H9 (cell line): ENCODE measurements around the gene FAM13C. TPM values are rescaled to one million over a fixed set of nuclear protein-coding genes. Genes with fewer than 3 reads are reported as not detected.

ENCODE experiments used
- DNase-seq: peaks from one replicate; pipeline ENCODE4 v3.0.0-alpha.2; 2017
- H2AFZ ChIP-seq: one replicate; pipeline ENCODE4 v1.6.1; 2013; ENCODE audit warnings: mild to moderate bottlenecking, low read length, control low read depth, moderate library complexity
- H2AK5ac ChIP-seq: 2 replicates; pipeline ENCODE4 v1.6.1; 2013; ENCODE audit warnings: low read length, control low read depth, mixed read lengths; ENCODE audit not compliant: insufficient read length
- H2BK120ac ChIP-seq: one replicate; pipeline ENCODE4 v1.6.1; 2013; ENCODE audit warnings: low read depth, mild to moderate bottlenecking, low read length, control low read depth, inconsistent platforms; ENCODE audit not compliant: poor library complexity, severe bottlenecking
- H2BK12ac ChIP-seq: 2 replicates; pipeline ENCODE4 v1.6.1; 2013; ENCODE audit warnings: low read length, control low read depth, mixed read lengths, low read depth; ENCODE audit not compliant: insufficient read length
- H2BK15ac ChIP-seq: 2 replicates; pipeline ENCODE4 v1.6.1; 2013; ENCODE audit warnings: low read depth, low read length, control low read depth
- H2BK20ac ChIP-seq: one replicate; pipeline ENCODE4 v1.6.1; 2013; ENCODE audit warnings: low read depth, mild to moderate bottlenecking, low read length, control low read depth, inconsistent platforms; ENCODE audit not compliant: poor library complexity, severe bottlenecking
- H2BK5ac ChIP-seq: 2 replicates; pipeline ENCODE4 v1.6.1; 2013; ENCODE audit warnings: low read length, control low read depth, mixed read lengths; ENCODE audit not compliant: insufficient read length
- H3K14ac ChIP-seq: 2 replicates; pipeline ENCODE4 v1.6.1; 2013; ENCODE audit warnings: low read length, control low read depth; ENCODE audit not compliant: insufficient read depth
- H3K18ac ChIP-seq: 2 replicates; pipeline ENCODE4 v1.6.1; 2013; ENCODE audit warnings: low read depth, mild to moderate bottlenecking, mixed read lengths, low read length, control low read depth; ENCODE audit not compliant: insufficient read length
- H3K23ac ChIP-seq: 2 replicates; pipeline ENCODE4 v1.6.1; 2013; ENCODE audit warnings: low read length, control low read depth, mixed read lengths, low read depth; ENCODE audit not compliant: insufficient read length
- H3K23me2 ChIP-seq: 2 replicates; pipeline ENCODE4 v1.6.1; 2013; ENCODE audit warnings: low read depth, mild to moderate bottlenecking, mixed read lengths, low read length, control low read depth; ENCODE audit not compliant: insufficient read length, poor library complexity, severe bottlenecking
- H3K27ac ChIP-seq: 2 replicates; pipeline ENCODE4 v1.5.1; 2013; ENCODE audit warnings: low read length, control low read depth, mixed read lengths, low read depth; ENCODE audit not compliant: insufficient read length
- H3K27me3 ChIP-seq: 2 replicates; pipeline ENCODE4 v1.6.1; 2013; ENCODE audit warnings: low read length, control low read depth, inconsistent platforms; ENCODE audit not compliant: insufficient read depth
- H3K4ac ChIP-seq: 2 replicates; pipeline ENCODE4 v1.6.1; 2013; ENCODE audit warnings: low read depth, mild to moderate bottlenecking, control low read depth, inconsistent platforms, low read length, moderate library complexity
- H3K4me1 ChIP-seq: 2 replicates; pipeline ENCODE4 v1.6.1; 2013; ENCODE audit warnings: low read length, control low read depth, inconsistent platforms; ENCODE audit not compliant: insufficient read depth
- H3K4me2 ChIP-seq: 2 replicates; pipeline ENCODE4 v1.6.1; 2013; ENCODE audit warnings: low read length, control low read depth, mixed read lengths; ENCODE audit not compliant: insufficient read length, insufficient read depth
- H3K56ac ChIP-seq: 2 replicates; pipeline ENCODE4 v1.6.1; 2013; ENCODE audit warnings: low read depth, mild to moderate bottlenecking, mixed read lengths, low read length, control low read depth; ENCODE audit not compliant: insufficient read length
- H3K79me1 ChIP-seq: 2 replicates; pipeline ENCODE4 v1.6.1; 2013; ENCODE audit warnings: low read depth, mild to moderate bottlenecking, moderate library complexity, low read length, control low read depth, inconsistent platforms; ENCODE audit not compliant: insufficient read depth, poor library complexity, severe bottlenecking
- H3K79me2 ChIP-seq: 2 replicates; pipeline ENCODE4 v1.6.1; 2013; ENCODE audit warnings: low read length, control low read depth, inconsistent platforms; ENCODE audit not compliant: insufficient read depth
- H3K9ac ChIP-seq: 2 replicates; pipeline ENCODE4 v1.6.1; 2013; ENCODE audit warnings: low read length, control low read depth, mixed read lengths; ENCODE audit not compliant: insufficient read length; ENCODE audit errors: extremely low read depth
- H3K9me3 ChIP-seq: one replicate; pipeline ENCODE4 v1.6.1; 2013; ENCODE audit warnings: low read depth, low read length, inconsistent platforms; ENCODE audit not compliant: control insufficient read depth
- H3T11ph ChIP-seq: one replicate; pipeline ENCODE4 v1.6.1; 2013; ENCODE audit warnings: mild to moderate bottlenecking, low read length, control low read depth, inconsistent platforms
- H4K20me1 ChIP-seq: one replicate; pipeline ENCODE4 v1.6.1; 2013; ENCODE audit not compliant: control insufficient read depth, insufficient read length, insufficient read depth
- H4K5ac ChIP-seq: 2 replicates; pipeline ENCODE4 v1.6.1; 2013; ENCODE audit warnings: low read depth, mild to moderate bottlenecking, mixed read lengths, low read length, control low read depth; ENCODE audit not compliant: insufficient read length
- H4K8ac ChIP-seq: replicated peaks from 2 replicates; pipeline ENCODE4 v1.6.1; 2013; ENCODE audit warnings: low read length, control low read depth, mixed read lengths, low read depth; ENCODE audit not compliant: insufficient read length
- H4K91ac ChIP-seq: 2 replicates; pipeline ENCODE4 v1.6.1; 2013; ENCODE audit warnings: low read depth, mild to moderate bottlenecking, moderate library complexity, mixed read lengths, low read length, control low read depth; ENCODE audit not compliant: insufficient read length
- H3K27ac Mint-ChIP-seq, 3 experiments: 2 replicates in 2 of 3; 3 replicates in 1 of 3; pipeline ENCODE4 v1.8.0; 2020 to 2021; ENCODE audit warnings: mixed read lengths in 3 of 3, mild to moderate bottlenecking in 1 of 3, moderate library complexity in 1 of 3
- H3K27me3 Mint-ChIP-seq: 2 replicates; pipeline ENCODE4 v1.8.0; 2021; ENCODE audit warnings: low read depth, mild to moderate bottlenecking, moderate library complexity, mixed read lengths
- H3K36me3 Mint-ChIP-seq, 3 experiments: 2 replicates in 2 of 3; 3 replicates in 1 of 3; pipeline ENCODE4 v1.8.0; 2020 to 2021; ENCODE audit warnings: low read depth in 3 of 3, mixed read lengths in 3 of 3; ENCODE audit not compliant: insufficient read depth in 1 of 3
- H3K4me1 Mint-ChIP-seq, 2 experiments: 2 replicates each; pipeline ENCODE4 v1.8.0; 2020; ENCODE audit warnings: mixed read lengths in 2 of 2
- H3K4me3 Mint-ChIP-seq, 2 experiments: 2 replicates in 1 of 2; 3 replicates in 1 of 2; pipeline ENCODE4 v1.8.0; 2020 to 2021; ENCODE audit warnings: mild to moderate bottlenecking in 2 of 2, mixed read lengths in 2 of 2, moderate library complexity in 1 of 2
- H3K9me3 Mint-ChIP-seq, 2 experiments: 2 replicates in 1 of 2; 3 replicates in 1 of 2; pipeline ENCODE4 v1.8.0; 2020; ENCODE audit warnings: mild to moderate bottlenecking in 2 of 2, mixed read lengths in 2 of 2, moderate library complexity in 1 of 2
- WGBS: extraction: QIAGEN DNeasy Blood & Tissue Kit; methylation state at CpG from one replicate; pipeline ENCODE4 v1.1.7; 2013; ENCODE audit warnings: missing lambda C conversion rate, low lambda C conversion rate, mixed read lengths; ENCODE audit not compliant: insufficient read length; ENCODE audit errors: extremely low coverage; 5-methylcytosine and 5-hydroxymethylcytosine counted together
- total RNA-seq: library from RNA; stranded (reverse); gene quantifications from 2 replicates; pipeline ENCODE4 v1.2.1, GENCODE V29; 2021
- TF ChIP-seq, protein P1 (sequence below): fragments of 200-600 bp; sonication (generic); conservative IDR thresholded peaks from 3 replicates; pipeline ENCODE4 v1.8.0; 2021; ENCODE audit warnings: antibody characterized with exemption, mild to moderate bottlenecking

The FAM13C gene
- total RNA-seq, 1 experiment from 2014 or later: 0.31 TPM

DNA sequence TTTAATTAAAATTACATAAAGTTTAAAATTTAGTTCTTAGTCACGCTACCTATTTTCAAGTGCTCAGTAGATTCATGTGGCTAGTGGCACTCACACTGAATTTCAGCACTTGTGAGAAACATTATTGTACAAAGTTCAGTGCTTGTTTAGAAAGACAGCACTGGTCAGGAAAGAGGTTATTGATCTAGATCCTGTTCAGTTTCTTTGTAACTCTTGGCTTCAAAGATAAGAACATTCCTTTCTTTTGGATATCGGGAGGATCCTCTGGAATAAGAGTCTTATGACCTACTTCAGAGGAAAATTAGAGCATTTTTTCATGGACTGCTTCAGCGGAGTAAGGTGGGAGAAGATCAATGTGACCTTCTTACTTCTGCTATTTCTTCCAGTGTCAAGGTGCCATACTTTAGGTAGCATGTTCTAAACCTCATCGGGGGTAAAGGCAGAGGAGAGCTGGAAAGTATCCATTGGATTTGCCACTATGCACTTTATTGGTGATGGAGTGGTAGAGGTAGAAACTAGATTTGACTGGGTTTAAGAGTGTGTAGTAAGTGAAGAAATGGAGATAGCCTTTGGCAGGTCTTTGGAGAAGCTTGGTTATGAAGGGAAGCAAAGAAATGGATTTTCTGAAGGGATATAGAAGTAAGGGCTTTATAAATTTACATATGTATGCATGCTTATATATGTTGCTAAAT, 146.0 kb downstream of the FAM13C start:
- Histone ChIP-seq H3K9ac (no peak overlapping the region), H3K4ac (no peak overlapping the region), H2AFZ (no peak overlapping the region), H3K18ac (no peak overlapping the region), H4K20me1 (no peaks in the 10 kb centered on the region), H3K9me3 (no peaks in the 10 kb centered on the region), H3K23ac (no peak overlapping the region), H3K27ac (no peak overlapping the region), H3K27me3 (no peaks in the 10 kb centered on the region), H3K14ac (no peak overlapping the region), H3K23me2 (no peaks in the 10 kb centered on the region), H3K4me1 (no peaks in the 10 kb centered on the region), H2BK5ac (no peak overlapping the region), H3K79me2 (no peaks in the 10 kb centered on the region), H2BK120ac (no peak overlapping the region), H3K4me2 (no peak overlapping the region), H4K8ac (no peak overlapping the region), H2BK15ac (no peak overlapping the region), H3K79me1 (no peaks in the 10 kb centered on the region), H3K56ac (no peak overlapping the region), H2AK5ac (no peak overlapping the region), H2BK20ac (no peak overlapping the region), H3T11ph (no peak overlapping the region), H2BK12ac (no peak overlapping the region), H4K91ac (no peak overlapping the region), H4K5ac (no peak overlapping the region)
- Mint-ChIP-seq H3K4me3 (no peak overlapping the region), H3K4me1 (peaks cover 10 to 11% of the 10 kb centered on the region in 2 experiments), H3K27me3 (no peaks in the 10 kb centered on the region; the same call in 1 of the 2 replicates), H3K36me3 (no peaks in the 10 kb centered on the region), H3K9me3 (no peaks in the 10 kb centered on the region), H3K27ac (no peak overlapping the region)
- no CpG with 5 or more reads among the region's 4 CpGs for WGBS
- TF ChIP-seq, protein P1, sequence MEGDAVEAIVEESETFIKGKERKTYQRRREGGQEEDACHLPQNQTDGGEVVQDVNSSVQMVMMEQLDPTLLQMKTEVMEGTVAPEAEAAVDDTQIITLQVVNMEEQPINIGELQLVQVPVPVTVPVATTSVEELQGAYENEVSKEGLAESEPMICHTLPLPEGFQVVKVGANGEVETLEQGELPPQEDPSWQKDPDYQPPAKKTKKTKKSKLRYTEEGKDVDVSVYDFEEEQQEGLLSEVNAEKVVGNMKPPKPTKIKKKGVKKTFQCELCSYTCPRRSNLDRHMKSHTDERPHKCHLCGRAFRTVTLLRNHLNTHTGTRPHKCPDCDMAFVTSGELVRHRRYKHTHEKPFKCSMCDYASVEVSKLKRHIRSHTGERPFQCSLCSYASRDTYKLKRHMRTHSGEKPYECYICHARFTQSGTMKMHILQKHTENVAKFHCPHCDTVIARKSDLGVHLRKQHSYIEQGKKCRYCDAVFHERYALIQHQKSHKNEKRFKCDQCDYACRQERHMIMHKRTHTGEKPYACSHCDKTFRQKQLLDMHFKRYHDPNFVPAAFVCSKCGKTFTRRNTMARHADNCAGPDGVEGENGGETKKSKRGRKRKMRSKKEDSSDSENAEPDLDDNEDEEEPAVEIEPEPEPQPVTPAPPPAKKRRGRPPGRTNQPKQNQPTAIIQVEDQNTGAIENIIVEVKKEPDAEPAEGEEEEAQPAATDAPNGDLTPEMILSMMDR: no peak
- no peak for DNase-seq
